DLD1 (cell line): ENCODE data around the gene ZFP92.

Experiments used
- in situ Hi-C: cut with HindIII; loops from 2 replicates; pipeline ENCODE4 v1.10.0; 2017; ENCODE audit warnings: low sequenced_read_pairs

Gene ZFP92

DNA sequence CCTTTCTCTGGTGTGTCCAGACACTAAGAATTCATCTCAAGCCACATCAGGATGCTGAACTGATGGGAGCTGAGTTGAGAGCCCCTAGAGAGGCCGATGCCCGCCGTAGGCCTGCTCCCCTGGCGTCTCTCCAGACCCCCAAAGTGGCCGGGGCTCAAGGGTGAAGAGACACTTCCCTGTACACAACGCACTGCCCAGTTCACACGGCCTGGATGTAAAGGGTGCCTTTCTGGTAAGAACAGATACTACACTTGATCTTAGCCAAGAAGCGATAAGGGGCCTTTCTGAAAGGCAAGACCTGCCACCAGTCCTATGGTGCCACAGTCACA, 39.6 kb downstream of the ZFP92 start:
- in situ Hi-C loops = no loop called here

DNA sequence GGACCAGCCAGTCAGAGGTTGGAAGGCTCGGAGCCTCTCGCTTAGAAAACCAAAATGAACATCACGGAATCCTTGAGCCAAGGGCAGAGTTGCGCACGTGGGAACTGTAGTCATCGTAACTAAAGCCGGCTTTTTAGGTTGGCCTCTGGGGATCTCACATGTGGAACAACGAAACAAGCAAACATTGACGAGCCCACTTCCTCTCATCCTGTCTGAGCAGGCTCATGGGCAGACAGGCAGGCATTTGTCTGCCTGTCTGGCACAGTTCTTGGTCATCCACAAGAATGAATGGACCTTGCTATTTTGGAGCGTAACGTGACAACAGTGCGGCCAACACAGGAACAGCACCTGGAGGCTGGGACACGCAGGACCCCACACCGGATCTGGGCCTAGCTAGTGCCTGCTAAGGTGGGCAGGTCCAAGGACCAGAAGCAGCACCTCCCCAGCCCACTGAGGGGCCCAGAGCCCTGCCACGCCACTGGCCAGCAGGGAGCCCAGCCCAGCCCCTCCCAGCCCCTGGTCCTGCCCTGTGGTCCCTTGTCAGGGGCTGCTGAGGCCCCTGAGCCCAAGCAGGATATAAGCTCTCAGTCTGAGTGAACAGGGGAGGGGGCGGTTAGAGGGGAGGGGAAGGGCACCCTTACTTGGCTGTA, 43.8 kb downstream of the ZFP92 start:
- in situ Hi-C loops = no loop called here

- in situ Hi-C loops = no loop called here
These were observed 44.3 kb downstream of the ZFP92 start for GRCh38 chrX:153455571-153455970.

- in situ Hi-C loops = no loop called here
These were observed 44.9 kb downstream of the ZFP92 start for GRCh38 chrX:153456161-153456560.

DNA sequence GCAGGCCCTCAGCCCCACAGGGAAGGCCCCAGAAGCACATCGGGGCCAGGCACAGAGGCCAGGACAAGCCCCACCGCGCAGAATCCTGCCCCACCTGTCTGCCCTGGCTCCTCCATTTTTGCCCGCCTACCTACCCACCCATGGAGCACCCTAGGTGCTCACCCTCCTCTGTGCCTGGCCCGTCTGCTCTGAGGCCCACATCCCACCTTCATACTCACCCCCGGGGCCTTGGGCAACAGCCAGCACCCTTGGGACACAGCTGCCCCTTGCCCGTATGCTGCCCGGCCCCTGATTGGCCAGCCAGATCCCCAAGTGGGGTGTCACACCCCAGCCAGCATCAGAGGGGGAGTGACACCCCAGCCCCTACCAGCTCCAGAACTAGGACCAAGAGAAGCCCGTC, 45.4 kb downstream of the ZFP92 start:
- in situ Hi-C loops = no loop called here

DNA sequence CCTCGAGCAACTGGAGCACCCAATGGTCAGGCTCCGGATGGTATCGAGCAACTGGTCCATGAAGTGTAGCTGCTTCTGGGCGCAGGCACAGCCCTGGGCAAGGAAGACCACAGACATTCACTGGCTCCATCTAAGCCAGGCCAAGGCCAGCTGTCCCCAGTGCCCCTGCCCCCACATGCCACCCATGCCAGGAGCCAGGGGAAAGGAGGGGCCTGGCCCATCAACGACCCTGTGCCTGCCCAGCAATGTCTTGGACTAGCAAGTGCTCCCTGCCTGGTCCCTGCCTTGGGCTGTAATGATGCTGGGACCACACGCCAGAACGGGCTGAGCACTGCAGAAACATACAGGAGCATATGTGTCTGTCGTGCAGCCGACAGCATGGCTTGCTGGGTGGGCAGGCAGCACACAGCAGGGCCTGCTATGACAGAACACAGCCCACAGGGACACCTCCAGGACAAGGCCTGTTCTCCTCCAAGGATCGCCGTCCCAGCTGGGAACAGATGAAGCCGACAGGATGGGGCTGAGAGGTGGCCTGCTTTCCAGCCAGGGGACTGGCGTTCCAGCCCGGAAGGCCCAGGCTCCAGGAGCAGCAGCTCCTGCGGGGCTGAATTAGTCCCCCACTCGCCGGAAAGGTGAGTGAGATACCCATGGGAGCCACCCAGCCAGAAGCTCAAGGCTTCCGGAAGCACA, 46.0 kb downstream of the ZFP92 start:
- in situ Hi-C loops = no loop called here

DNA sequence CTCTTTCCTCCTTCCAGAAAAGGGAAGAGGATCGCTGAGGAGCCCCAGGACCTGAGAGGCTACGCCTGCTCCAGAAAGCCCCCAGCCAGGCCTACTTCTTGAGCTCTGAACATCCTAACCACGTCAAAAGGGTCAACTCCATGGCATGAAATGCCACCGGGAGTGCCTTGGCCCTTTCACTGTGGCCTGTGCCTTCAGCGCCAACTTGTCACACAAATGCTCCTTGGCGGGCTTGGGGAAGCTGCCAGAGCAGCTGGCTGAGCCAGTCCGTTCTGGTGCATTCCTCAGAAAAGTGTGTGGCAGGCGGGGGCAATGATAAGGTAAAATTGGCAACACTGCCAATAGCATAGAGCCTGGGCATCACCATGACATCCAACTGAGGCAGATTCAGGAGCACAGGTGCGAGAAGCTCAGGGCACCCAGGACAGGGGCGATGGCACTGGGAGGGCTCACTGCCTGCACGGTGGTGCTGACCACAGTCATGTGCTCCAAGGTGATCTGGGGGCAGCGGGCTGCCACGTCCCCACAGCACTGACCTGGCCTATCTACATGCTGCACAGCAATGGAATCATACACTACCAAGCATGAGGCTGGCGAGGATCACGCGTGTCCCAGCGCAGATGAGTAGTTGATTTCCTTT, 46.7 kb downstream of the ZFP92 start:
- in situ Hi-C loops = no loop called here

GRCh38 chrX:153458476-153458875, 47.2 kb downstream of the ZFP92 start:
- in situ Hi-C loops = no loop called here

DNA sequence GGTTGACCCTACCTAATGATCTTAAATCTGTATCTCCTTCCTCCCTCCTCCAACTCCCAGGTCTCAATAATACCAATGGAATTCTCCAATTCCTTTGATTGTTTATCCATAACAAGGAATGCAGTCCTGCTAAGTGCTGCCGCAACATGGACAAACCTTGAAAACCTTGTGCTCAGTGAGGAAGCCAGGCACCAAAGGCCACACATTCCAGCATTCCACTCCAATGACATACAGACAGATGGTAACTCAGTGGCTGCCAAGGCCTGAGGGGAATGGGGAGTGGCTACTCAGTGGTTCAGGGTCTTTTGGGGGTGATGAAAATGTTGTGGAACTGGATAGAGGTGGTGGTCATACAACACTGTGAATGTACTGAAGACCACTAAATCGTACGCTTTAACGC, 48.7 kb downstream of the ZFP92 start:
- in situ Hi-C loops = no loop called here

DNA sequence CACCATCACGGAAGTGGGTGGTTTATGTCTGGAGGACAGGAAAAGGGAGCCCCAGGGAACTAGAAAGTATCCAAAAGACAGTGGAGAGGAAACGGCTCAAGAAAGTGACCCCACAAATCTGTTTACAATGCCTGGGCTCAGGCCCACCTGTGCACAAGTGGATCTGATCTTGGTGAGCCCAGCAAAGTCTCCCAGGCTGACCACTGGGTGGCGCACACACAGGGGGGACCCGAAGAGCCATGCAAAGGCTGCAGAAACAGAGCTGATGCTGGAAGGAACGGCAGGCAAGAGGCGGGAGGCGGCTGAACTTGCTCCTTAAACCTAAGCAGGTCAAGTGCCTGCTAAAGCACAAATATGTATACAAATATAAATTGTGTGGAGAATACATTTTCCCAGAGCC, 49.6 kb downstream of the ZFP92 start:
- in situ Hi-C loops = no loop called here
